Endothelial cell (in vitro differentiated cells): ENCODE measurements around the gene ZNF207. TPM values are rescaled to one million over a fixed set of nuclear protein-coding genes. Genes with fewer than 3 reads are reported as not detected.
"Not testable (repeated sequence)": the region's sequence is repeated elsewhere in the genome, so short reads cannot be mapped to it uniquely, and the experiment has no call there.

ENCODE experiments used
- DNase-seq: peaks from one replicate; pipeline ENCODE4 v3.0.0; 2021; ENCODE audit warnings: low spot score
- H3K27ac Mint-ChIP-seq: one replicate; pipeline ENCODE4 v1.8.0; 2021; ENCODE audit warnings: mixed read lengths, inconsistent platforms; ENCODE audit not compliant: unreplicated experiment
- H3K27me3 Mint-ChIP-seq: one replicate; pipeline ENCODE4 v1.8.0; 2021; ENCODE audit warnings: mild to moderate bottlenecking, moderate library complexity, mixed read lengths, inconsistent platforms; ENCODE audit not compliant: unreplicated experiment
- H3K36me3 Mint-ChIP-seq: one replicate; pipeline ENCODE4 v1.8.0; 2021; ENCODE audit warnings: mild to moderate bottlenecking, low read depth, mixed read lengths, inconsistent platforms; ENCODE audit not compliant: unreplicated experiment
- H3K4me1 Mint-ChIP-seq: one replicate; pipeline ENCODE4 v1.8.0; 2021; ENCODE audit warnings: mild to moderate bottlenecking, mixed read lengths, inconsistent platforms; ENCODE audit not compliant: unreplicated experiment
- H3K4me3 Mint-ChIP-seq: one replicate; pipeline ENCODE4 v1.8.0; 2021; ENCODE audit warnings: mild to moderate bottlenecking, mixed read lengths, inconsistent platforms; ENCODE audit not compliant: unreplicated experiment
- H3K9me3 Mint-ChIP-seq: one replicate; pipeline ENCODE4 v1.8.0; 2021; ENCODE audit warnings: mixed read lengths, inconsistent platforms; ENCODE audit not compliant: unreplicated experiment
- total RNA-seq: library from RNA; stranded (reverse); fragmentation: NEBNext Ultra II Directional; extraction: Animal tissue kit (Norgen Biotek cat#: 25700); gene quantifications from one replicate; pipeline ENCODE4 v1.2.1, GENCODE V29; 2021; ENCODE audit not compliant: unreplicated experiment
- TF ChIP-seq, protein P1 (sequence below): fragments of 200-600 bp; sonication (generic); IDR thresholded peaks from one replicate; pipeline ENCODE4 v1.5.0; 2021; ENCODE audit warnings: antibody characterized with exemption; ENCODE audit not compliant: unreplicated experiment

The ZNF207 gene
- total RNA-seq, 1 donor from 2014 or later = 211 TPM

DNA sequence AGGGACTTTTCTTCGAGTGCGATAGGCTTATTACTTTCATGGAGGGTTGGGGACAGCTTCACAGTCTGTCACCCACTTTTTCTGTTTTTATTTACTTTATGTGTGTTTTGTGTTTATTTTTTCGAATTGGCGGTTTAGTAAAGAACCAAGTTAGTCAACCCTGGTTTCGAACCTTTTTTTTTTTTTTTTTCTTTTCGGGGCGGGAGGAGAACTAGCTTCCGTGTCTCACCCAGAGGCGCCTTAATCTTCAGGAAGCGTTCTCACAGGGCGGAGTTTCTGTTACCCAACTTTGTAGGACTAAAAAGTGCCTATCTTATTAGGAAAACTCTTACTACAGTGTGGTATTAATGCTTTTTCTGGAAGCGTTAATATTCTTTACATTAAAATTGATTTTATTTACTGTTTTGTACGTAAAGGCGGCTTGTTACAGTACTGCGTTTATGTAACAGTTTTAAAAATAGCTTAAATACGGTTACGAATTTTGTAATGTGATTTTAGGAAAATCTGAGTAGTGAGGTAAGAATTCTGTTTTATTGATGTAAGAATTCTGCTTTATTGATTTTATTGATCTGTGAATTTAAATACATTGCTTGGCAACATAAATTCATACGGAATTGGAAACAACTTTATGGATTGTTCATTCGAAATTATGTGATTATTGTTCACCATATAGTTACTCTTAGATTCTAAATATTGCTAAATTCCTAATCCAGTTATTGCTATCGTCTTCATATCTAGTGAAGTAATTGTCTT is 885 bp downstream of the ZNF207 start:
- Mint-ChIP-seq H3K27me3 (peaks cover 14% of the 10 kb centered on the region), H3K36me3 (peaks cover 22% of the 10 kb centered on the region), H3K27ac (peak overlapping the region; percentile 100), H3K4me1 (peaks cover 37% of the 10 kb centered on the region), H3K4me3 (peak overlapping the region; percentile 100), H3K9me3 (no peaks in the 10 kb centered on the region)
- TF ChIP-seq, protein P1, sequence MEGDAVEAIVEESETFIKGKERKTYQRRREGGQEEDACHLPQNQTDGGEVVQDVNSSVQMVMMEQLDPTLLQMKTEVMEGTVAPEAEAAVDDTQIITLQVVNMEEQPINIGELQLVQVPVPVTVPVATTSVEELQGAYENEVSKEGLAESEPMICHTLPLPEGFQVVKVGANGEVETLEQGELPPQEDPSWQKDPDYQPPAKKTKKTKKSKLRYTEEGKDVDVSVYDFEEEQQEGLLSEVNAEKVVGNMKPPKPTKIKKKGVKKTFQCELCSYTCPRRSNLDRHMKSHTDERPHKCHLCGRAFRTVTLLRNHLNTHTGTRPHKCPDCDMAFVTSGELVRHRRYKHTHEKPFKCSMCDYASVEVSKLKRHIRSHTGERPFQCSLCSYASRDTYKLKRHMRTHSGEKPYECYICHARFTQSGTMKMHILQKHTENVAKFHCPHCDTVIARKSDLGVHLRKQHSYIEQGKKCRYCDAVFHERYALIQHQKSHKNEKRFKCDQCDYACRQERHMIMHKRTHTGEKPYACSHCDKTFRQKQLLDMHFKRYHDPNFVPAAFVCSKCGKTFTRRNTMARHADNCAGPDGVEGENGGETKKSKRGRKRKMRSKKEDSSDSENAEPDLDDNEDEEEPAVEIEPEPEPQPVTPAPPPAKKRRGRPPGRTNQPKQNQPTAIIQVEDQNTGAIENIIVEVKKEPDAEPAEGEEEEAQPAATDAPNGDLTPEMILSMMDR = no peak
- DNase-seq = peak; percentile 13

- H3K4me1 Mint-ChIP-seq = peaks cover 37% of the 10 kb centered on the region
- peaks cover 23% of the 10 kb centered on the region for H3K36me3 Mint-ChIP-seq
- DNase-seq, H3K27ac Mint-ChIP-seq, H3K9me3 Mint-ChIP-seq: not testable (repeated sequence)
- H3K27me3 Mint-ChIP-seq = peaks cover 14% of the 10 kb centered on the region
- peak overlapping the region; percentile 100 for H3K4me3 Mint-ChIP-seq
These were observed 2.8 kb downstream of the ZNF207 start for GRCh38 chr17:32352734-32353133.

DNA sequence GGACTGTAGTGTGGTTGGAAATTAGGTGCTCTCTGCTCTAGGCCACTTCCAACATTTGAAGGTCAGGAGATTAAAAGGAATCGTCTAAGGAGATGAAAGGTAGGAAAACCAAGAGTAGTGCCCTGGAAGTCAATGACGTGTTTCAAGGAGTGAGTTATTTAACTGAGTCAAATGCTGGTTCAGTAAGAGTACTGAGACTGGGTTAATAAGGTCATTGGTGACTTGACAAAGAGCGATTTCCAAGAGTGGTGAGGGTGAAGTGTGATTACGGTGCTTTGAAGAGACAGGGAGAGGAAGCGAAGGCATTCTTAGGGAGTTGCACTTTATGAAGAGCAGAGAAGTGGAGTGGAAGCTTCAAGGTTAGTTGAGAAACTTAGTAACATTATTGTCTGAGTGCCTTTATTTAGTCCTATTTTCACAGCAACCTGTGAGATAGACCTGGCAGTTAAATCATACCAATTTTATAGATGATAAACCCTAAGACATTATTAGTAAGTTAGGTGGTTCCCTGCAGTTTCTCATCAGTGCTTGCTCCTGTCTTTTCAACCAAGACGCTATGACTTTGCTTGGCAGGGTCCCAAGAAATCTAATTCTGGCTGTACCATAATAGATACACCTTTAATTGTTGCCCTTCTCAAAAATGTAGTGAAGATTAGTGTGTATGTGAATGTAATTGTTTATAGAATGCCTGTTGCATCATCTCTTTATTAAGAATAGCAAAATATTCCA is 5.9 kb downstream of the ZNF207 start:
- Mint-ChIP-seq H3K27me3 (peaks cover 3% of the 10 kb centered on the region), H3K4me1 (peaks cover 24% of the 10 kb centered on the region), H3K9me3 (no peaks in the 10 kb centered on the region), H3K27ac (peak overlapping the region; percentile 14), H3K36me3 (peaks cover 13% of the 10 kb centered on the region), H3K4me3 (peak overlapping the region; percentile 39)
- TF ChIP-seq, protein P1 = no peak
- DNase-seq = no peak

DNA sequence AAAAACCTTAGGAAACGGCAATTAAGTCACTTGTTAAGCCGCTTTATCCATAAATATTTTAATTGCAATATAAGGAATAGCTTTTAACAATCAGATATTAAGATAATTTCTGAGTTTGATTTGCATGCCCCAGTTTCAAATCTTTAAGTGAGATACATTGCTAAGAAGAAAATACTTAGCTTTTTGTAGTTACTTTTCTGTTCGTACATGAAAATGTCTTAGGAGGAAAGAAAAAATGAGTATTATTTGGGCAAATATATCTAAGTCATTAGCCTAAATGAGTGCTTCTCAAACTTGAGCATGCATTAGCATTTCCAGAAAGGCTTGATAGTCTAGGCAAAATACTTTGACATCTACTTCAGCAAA is 6.4 kb downstream of the ZNF207 start:
- Mint-ChIP-seq H3K27ac (no peak overlapping the region), H3K36me3 (peaks cover 13% of the 10 kb centered on the region), H3K9me3 (no peaks in the 10 kb centered on the region), H3K4me1 (peaks cover 23% of the 10 kb centered on the region), H3K4me3 (no peak overlapping the region), H3K27me3 (peaks cover 3% of the 10 kb centered on the region)
- TF ChIP-seq, protein P1 = no peak
- no peak for DNase-seq

DNA sequence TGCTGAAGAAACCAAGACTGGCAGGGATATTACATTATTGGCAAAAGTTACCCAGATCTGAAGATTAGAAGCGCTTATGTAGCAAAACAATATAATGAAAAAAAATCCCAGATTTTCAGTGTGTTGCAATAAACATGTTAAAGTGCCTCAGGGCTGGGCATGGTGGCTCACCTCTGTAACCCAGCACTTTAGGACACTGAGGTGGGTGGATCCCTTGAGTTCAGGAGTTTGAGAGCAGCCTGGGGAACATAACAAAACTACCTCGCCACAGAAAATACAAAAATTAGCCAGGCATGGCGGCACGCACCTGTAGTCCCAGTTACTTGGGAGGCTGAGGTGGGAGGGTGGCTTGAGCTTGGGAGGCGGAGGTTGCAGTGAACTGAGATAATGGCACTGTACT is 6.8 kb downstream of the ZNF207 start:
- Mint-ChIP-seq H3K4me3 (no peak overlapping the region), H3K36me3 (peaks cover 13% of the 10 kb centered on the region), H3K4me1 (peaks cover 20% of the 10 kb centered on the region), H3K27ac (no peak overlapping the region), H3K9me3 (no peaks in the 10 kb centered on the region), H3K27me3 (peaks cover 3% of the 10 kb centered on the region)
- TF ChIP-seq, protein P1 = no peak
- no peak for DNase-seq
